GM12878 (cell line): Measurements from ENCODE around the gene PTPRN2. TPM values are rescaled to one million over a fixed set of nuclear protein-coding genes. Genes with fewer than 3 reads are reported as not detected.

ENCODE experiments used
- ATAC-seq: fragments of 200-7000 bp; cut with Tn5 transposase; 3 replicates; pipeline ENCODE4 v1.9.1; 2020; ENCODE audit warnings: mild to moderate bottlenecking, moderate library complexity
- BruUV-seq: library from RNA; stranded (reverse); fragments of 400-500 nt; replicated peaks from 2 replicates; lab custom pipeline; 2021; lab: Mats Ljungman, UMichigan
- CTCF ChIA-PET: fragments of 300-600 bp; sonication (Branson Sonifier 250); formaldehyde crosslinking; extraction: SDS; loops from one replicate; lab custom pipeline; 2021; ENCODE audit warnings: inconsistent platforms; lab: Yijun Ruan, JAX
- POLR2A ChIA-PET: fragments of 350-600 bp; formaldehyde crosslinking; extraction: SDS; loops from one replicate; lab custom pipeline; 2021; ENCODE audit warnings: inconsistent platforms; lab: Charles Lee
- RAD21 ChIA-PET: fragments of 300-600 bp; sonication (Branson Sonifier 250); formaldehyde crosslinking; loops from one replicate; lab custom pipeline; 2023; ENCODE audit warnings: antibody characterized with exemption; ENCODE audit not compliant: unreplicated experiment; lab: Charles Lee
- SMC1A ChIA-PET: fragments of 300-600 bp; sonication (Branson Sonifier 250); formaldehyde crosslinking; loops from one replicate; lab custom pipeline; 2023; ENCODE audit not compliant: unreplicated experiment, uncharacterized antibody; lab: Charles Lee
- DNase-seq: peaks from one replicate; pipeline ENCODE4 v3.0.0-alpha.2; 2011; ENCODE audit warnings: low read depth, low spot score
- FAIRE-seq: peaks from 3 replicates; lab custom pipeline; 2011; peaks lifted over from hg19 to GRCh38; lab: Jason Lieb, UNC
- H2AFZ ChIP-seq: 2 replicates; pipeline ENCODE4 v1.6.0; 2011; ENCODE audit warnings: low read depth, low read length, control low read depth; ENCODE audit not compliant: control insufficient read depth
- H3K27ac ChIP-seq: 2 replicates; pipeline ENCODE4 v1.5.1; 2011; ENCODE audit warnings: control low read depth; ENCODE audit not compliant: control insufficient read depth, insufficient read depth
- H3K27me3 ChIP-seq, 2 experiments: replicated peaks in 1 of 2; 2 replicates each; pipeline versions ENCODE4 v1.6.0 to v1.6.1; 2011; ENCODE audit warnings: low read length in 1 of 2; ENCODE audit not compliant: control insufficient read depth in 2 of 2, insufficient read depth in 2 of 2
- H3K36me3 ChIP-seq, 2 experiments: 2 replicates each; pipeline ENCODE4 v1.5.1; 2011; ENCODE audit warnings: low read length in 1 of 2; ENCODE audit not compliant: control insufficient read depth in 2 of 2, insufficient read depth in 2 of 2
- H3K4me1 ChIP-seq: 2 replicates; pipeline ENCODE4 v1.6.1; 2011; ENCODE audit warnings: mild to moderate bottlenecking, low read length, moderate library complexity, mixed read lengths; ENCODE audit not compliant: control insufficient read depth, insufficient read depth
- H3K4me2 ChIP-seq: 2 replicates; pipeline ENCODE4 v1.6.0; 2011; ENCODE audit warnings: control low read depth; ENCODE audit not compliant: control insufficient read depth, insufficient read depth
- H3K4me3 ChIP-seq: fragments of 200-600 bp; sonication (generic); 2 replicates; pipeline ENCODE4 v1.5.1; 2016
- H3K79me2 ChIP-seq: 2 replicates; pipeline ENCODE4 v1.6.0; 2011; ENCODE audit warnings: low read length; ENCODE audit not compliant: control insufficient read depth, insufficient read depth
- H3K9ac ChIP-seq: 2 replicates; pipeline ENCODE4 v1.8.0; 2011; ENCODE audit warnings: low read length, control low read depth, mixed read lengths; ENCODE audit not compliant: control insufficient read depth, insufficient read depth
- H3K9me3 ChIP-seq: replicated peaks from 3 replicates; pipeline ENCODE4 v1.5.1; 2011; ENCODE audit warnings: mild to moderate bottlenecking, low read length; ENCODE audit not compliant: control insufficient read depth, insufficient read depth
- H4K20me1 ChIP-seq: 2 replicates; pipeline ENCODE4 v1.6.0; 2011; ENCODE audit not compliant: control insufficient read depth, insufficient read depth
- KLF5 ChIP-seq: fragments of 450-650 bp; IDR thresholded peaks from 2 replicates; pipeline ENCODE4 v1.6.1; 2014; ENCODE audit warnings: mild to moderate bottlenecking; ENCODE audit not compliant: partially characterized antibody
- NFYB ChIP-seq: IDR thresholded peaks from 2 replicates; pipeline ENCODE4 v1.6.1; 2011; ENCODE audit warnings: low read depth, mild to moderate bottlenecking, low read length, improper control_type of control experiment, moderate library complexity; ENCODE audit not compliant: insufficient read depth
- SIX5 ChIP-seq: IDR thresholded peaks from 2 replicates; pipeline ENCODE4 v1.6.1; 2011; ENCODE audit warnings: mild to moderate bottlenecking, low read depth, low read length, moderate library complexity; ENCODE audit not compliant: severe bottlenecking
- WGBS: methylation state at CpG from one replicate; pipeline ENCODE4 v1.1.6; 2016; ENCODE audit warnings: low lambda C conversion rate; ENCODE audit not compliant: insufficient replicate concordance, insufficient coverage; ENCODE audit errors: missing lambda C conversion rate; 5-methylcytosine and 5-hydroxymethylcytosine counted together
- in situ Hi-C: fragments of 300-500 bp; cut with MboI; formaldehyde crosslinking; loops from 9 replicates; pipeline ENCODE4 v1.14.3; 2018; ENCODE audit warnings: mixed read lengths
- intact Hi-C: fragments of 100-400 bp; cut with micrococcal nuclease; formaldehyde crosslinking; loops from one replicate; pipeline ENCODE4 v1.14.2; 2022; ENCODE audit not compliant: unreplicated experiment
- polyA plus RNA-seq, 11 experiments: library from polyadenylated mRNA; depleted of rRNA in 4 of 11; unstranded in 6 of 11; stranded (reverse) in 5 of 11; fragments of >200 nt; fragmentation: Nextera tagmentation in 4 of 11; fragmentation: Illumina TruSeq in 1 of 11; extraction: Ambion mirVana in 4 of 11; extraction: Trizol in 1 of 11; gene quantifications; 1 replicate in 1 of 11; 2 replicates in 10 of 11; pipeline versions ENCODE4 v1.2.1 to v1.2.3, GENCODE V29; 2011 to 2016; ENCODE audit warnings: inconsistent platforms in 2 of 11, missing spikeins in 2 of 11, low read depth in 1 of 11
- total RNA-seq, 4 experiments: library from RNA; depleted of rRNA in 3 of 4; stranded (reverse); fragments of >200 nt in 3 of 4; fragmentation: Illumina TruSeq in 1 of 4; extraction: Trizol in 1 of 4; gene quantifications; 2 replicates each; pipeline versions ENCODE4 v1.2.1 to v1.2.3, GENCODE V29; 2013 to 2021
- TF ChIP-seq, protein P1 (sequence below): fragments of 450-650 bp; formaldehyde crosslinking; IDR thresholded peaks from 2 replicates; pipeline ENCODE4 v1.4.0; 2020; ENCODE audit warnings: mild to moderate bottlenecking, moderate library complexity

PTPRN2 gene
- total and polyA plus RNA-seq, 10 of the 15 experiments (the other 5 are each of a cell fraction or from before 2014, with no cell fraction given) = 5.4 TPM; not detected in 9

GRCh38 chr7:157514746-157515145 is 1072.9 kb downstream of the PTPRN2 start:
- CTCF ChIA-PET = no interaction called here
- DNase-seq = no peak
- Histone ChIP-seq H3K4me2 (no peak overlapping the region), H3K27me3 (no peaks in the 10 kb centered on the region), H4K20me1 (no peaks in the 10 kb centered on the region), H3K79me2 (no peaks in the 10 kb centered on the region), H3K27ac (no peak overlapping the region), H3K4me3 (no peak overlapping the region), H3K4me1 (no peaks in the 10 kb centered on the region), H3K9me3 (no peaks in the 10 kb centered on the region), H3K9ac (no peak overlapping the region), H2AFZ (no peak overlapping the region), H3K36me3 (no peaks in the 10 kb centered on the region)
- no peak for FAIRE-seq
- POLR2A ChIA-PET = no interaction called here
- in situ Hi-C loops (no loop called here), intact Hi-C loops (no loop called here)
- 41% methylated on average over 6 of the region's 6 CpGs for WGBS
- ATAC-seq = no peak
- RAD21 ChIA-PET = no interaction called here
- TF ChIP-seq, protein P1, sequence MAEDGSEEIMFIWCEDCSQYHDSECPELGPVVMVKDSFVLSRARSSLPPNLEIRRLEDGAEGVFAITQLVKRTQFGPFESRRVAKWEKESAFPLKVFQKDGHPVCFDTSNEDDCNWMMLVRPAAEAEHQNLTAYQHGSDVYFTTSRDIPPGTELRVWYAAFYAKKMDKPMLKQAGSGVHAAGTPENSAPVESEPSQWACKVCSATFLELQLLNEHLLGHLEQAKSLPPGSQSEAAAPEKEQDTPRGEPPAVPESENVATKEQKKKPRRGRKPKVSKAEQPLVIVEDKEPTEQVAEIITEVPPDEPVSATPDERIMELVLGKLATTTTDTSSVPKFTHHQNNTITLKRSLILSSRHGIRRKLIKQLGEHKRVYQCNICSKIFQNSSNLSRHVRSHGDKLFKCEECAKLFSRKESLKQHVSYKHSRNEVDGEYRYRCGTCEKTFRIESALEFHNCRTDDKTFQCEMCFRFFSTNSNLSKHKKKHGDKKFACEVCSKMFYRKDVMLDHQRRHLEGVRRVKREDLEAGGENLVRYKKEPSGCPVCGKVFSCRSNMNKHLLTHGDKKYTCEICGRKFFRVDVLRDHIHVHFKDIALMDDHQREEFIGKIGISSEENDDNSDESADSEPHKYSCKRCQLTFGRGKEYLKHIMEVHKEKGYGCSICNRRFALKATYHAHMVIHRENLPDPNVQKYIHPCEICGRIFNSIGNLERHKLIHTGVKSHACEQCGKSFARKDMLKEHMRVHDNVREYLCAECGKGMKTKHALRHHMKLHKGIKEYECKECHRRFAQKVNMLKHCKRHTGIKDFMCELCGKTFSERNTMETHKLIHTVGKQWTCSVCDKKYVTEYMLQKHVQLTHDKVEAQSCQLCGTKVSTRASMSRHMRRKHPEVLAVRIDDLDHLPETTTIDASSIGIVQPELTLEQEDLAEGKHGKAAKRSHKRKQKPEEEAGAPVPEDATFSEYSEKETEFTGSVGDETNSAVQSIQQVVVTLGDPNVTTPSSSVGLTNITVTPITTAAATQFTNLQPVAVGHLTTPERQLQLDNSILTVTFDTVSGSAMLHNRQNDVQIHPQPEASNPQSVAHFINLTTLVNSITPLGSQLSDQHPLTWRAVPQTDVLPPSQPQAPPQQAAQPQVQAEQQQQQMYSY (CRISPR knock-in tag) = no peak
- no peak for TF ChIP-seq SIX5
- no peak for TF ChIP-seq NFYB
- no peak for TF ChIP-seq KLF5
- BruUV-seq = no TSS peak
- SMC1A ChIA-PET = no interaction called here
